Activated CD4-positive, alpha-beta T cell treated with anti-CD3 and anti-CD28 coated beads, Interleukin-10, Interleukin-2, amounts not matched to agents 100 ng/mL and 50 ng/mL, durations not matched to agents 16 hours and 8 hours (primary cell): ENCODE data around the gene MAGI1.
"Not testable (repeated sequence)": the region's sequence is repeated elsewhere in the genome, so short reads cannot be mapped to it uniquely, and the experiment has no call there.

Source experiments
- DNase-seq: peaks from one replicate; pipeline ENCODE4 v3.0.0-alpha.2; 2020

Gene MAGI1

DNA sequence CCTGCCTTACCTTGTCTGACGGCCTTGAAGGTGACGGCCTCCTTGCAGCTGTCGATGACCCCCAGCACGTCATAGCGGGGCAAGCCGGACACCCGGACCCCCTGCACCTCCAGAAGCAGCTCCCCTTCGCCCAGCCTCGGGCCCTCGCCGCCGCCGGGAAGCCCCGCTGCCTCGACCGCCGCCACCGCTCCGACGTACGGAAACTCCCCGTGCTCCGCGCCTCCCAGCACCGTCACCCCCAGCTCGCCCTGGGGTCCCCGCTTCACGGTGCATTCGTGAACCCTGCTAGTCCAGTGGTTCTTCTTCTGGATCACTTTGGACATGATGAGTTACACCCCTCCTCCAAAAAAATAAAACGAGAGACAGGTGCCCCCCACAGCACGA, 740 bp downstream of the MAGI1 start:
- DNase-seq = no peak

DNA sequence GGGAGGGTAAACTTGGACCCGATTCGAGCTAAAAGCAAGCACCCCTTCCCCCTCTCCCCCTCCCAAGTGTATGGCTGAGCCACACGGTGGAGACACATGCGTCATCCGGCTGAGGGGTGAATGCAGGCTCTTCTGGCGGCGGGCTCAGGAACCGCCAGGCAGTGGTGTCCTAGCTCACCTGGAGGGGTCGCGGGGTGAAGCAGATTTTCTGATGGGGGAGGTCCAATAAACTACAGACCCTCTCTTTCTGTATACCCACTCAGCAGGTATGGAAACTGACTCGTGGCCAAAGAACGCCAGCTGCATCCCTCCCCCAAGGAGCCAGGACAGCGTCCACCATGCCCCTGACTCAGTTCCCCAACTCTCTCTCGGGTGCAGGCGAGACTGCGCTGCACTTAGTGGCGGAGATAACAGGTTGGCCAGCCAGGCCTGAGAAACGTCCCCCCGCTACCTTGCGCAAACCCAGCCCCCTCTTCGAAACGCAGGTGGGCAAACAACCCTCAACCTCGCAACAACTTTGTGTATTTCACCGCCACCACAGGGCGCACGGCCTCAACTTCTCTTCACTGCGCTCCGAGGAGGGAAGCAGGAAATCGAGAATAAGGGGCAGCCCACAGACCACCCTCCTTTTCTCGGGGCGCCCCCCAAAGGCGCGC, 1.3 kb downstream of the MAGI1 start:
- DNase-seq = peak; percentile 6

DNA sequence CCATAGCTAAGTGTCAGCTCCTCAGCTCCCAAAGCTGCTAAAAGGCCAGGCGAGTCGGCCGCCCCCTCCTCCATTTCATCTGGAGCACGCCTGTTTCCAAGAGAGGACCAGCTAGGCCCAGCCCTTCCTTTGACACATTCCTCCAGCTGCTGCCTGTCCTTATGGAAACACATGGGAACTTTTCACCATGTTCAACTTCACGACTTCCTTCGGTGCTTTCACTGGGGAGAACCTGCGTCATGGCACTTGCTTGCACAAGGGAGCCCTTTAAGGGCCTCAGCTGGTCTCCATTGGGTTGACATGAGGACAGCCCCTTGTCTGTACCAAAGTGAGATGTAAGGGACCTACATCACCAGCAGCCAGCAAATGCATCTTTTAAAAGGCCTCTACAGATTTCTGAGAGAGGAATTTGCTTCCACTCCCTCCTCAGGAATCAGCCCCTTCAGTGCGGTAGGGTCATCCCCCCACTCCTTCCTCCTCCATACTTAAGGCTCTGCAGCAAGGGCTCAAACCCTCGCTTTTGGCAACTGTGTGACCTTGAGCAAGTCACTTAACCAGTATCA, 2.1 kb downstream of the MAGI1 start:
- no peak for DNase-seq

DNA sequence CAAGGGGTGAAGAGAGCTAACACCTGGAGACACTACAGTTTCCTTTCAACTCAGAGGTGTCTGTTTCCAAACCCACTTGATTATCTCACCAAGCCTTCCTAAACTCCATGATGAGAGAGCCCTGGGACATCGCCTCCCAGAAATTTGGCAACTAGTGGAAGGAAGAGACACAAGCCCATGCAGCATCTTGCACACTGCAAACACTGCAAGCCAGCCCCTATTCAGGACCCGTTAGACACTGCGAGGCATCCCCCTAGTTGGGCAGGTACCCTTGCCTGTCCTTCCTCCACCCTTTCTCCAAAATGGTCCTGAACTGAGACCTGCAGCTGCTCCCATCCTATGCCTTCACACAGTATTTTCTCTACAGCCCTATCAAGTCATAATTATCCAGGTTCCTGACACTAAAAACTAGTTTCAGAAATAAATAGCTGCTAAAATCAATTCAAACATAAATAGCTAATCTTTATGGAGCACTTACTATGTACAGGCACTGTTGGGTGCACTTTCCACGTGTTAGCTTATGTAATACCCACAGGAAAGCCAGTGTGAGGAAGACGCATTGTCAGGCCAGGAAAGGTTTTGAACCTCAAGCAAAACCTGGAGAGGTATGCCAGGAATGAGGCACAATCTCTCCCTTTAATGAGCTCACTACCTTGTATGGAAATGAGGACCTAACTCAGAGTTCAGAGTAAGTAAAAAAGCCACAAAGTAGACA, 2.8 kb downstream of the MAGI1 start:
- no peak for DNase-seq

DNA sequence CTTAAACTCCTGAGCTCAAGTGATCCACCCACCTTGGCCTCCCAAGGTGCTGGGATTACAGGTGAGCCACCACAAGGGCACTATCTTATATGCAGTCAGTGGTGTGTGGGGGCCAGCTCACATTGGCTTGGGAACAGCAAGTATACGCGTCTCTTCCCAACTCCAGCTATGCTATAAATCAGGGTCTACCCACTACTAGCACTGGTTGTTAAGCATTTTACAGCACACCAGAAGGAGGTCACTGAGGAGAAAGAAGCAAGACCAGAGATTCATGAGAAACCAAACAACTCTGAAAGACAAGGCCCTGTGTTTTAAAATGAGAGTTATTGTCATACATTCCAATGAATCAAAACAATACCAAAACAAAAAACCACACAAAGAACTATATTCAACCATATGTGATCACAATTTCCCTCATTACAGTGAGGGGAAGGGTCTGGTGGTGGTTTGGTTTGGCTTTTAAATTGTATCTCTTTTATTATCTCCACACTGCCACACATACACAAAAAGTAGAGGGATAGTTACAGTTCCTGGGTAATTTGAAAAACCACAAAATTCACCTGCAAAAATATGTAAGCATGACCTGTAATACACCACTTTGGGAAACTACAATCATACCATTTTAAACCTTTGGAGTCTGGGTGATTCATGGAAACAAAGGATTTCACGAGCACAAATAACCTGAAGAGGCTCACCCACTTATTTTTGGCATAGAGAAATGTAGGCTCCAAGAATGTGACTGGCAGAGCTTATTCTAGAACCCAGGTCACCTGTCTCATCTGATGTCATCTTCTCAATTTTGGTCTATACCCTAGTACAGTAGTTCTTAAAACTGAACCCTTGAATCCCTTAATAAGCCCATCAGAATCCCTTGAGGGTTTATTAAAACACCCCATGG, 5.2 kb downstream of the MAGI1 start:
- peak; percentile 56 for DNase-seq

DNA sequence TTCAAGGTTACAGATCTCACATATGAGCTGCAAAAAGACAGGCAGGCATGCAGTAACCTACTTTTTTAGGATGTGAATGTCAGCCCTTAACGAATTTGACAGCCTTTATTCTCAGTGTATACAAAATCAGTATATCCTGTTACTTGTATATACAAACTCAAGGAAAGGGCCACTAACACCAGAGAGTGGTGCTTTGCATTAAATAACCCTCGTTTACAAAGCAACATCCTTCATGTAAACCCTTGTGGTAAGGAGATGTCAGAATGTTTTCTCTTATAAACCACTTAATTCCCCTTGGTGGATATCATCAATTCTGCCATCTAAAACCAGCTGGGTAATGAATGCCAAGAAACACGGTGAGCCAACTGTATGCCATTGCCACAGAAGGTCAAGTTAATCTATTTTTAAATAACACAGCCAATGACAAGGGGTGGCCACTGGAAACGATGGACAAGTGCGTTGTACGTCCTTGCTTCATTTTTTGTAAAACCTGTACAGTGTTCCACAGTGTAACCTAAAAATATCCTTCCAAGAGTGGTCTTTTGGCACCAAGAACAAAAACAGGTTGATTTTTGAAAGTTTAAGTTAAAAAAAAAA, 7.5 kb downstream of the MAGI1 start:
- DNase-seq = no peak

DNA sequence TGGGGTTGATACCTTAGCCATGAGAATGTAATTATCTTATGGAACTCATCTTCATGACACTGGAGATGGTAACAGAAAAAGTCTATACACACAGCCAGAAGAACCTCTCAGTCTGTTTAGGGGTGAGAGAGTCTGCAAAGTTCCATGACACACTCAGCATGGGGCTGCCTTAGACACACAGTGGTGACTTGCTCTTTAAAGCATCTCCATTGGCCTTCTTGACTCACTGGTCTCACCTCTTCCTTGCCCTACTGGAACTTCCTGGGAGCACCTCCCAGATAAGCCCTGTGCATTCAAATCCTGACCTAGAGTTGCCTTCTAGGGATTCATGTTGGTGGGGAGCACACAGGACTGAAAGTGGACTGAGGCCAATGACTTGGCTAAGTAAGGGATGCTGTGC, 9.3 kb downstream of the MAGI1 start:
- DNase-seq = no peak

DNA sequence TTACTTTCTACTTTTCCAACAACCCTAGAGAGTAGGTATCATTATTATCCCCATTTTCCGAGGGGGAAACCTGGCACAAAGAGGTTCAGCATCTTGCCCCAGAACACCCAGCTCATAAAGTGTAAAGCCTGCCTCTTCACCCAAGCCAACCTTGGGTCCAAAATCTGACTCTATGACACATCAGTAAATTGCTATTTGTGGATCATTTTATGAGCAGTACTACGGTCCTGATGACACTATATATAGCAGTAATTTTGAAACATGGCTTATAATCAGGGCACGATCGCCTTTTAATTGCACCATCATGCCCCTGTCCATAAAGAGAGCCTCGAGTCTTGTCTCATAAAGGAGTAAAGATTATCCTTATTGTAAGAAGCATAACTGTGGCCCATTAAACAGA, 9.7 kb downstream of the MAGI1 start:
- no peak for DNase-seq

DNA sequence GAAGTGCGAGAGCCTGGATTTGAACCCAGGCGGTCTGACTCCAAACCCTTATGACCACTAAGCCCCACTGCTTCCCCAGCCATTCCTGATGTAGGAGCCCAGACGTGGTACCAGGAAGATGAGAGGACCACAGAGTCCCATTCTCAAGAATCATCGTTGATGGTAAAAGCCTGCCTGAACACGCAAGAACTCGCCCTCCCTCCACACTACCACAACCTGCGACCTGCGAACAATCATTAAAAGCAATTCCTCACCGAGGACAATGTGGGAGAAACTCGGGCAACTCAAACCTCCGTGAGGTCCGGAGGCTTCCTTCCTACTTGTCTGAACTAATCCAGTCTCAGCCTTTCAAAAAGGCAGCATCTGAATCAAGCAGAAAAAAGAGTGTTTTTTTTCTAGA, 10.3 kb downstream of the MAGI1 start:
- DNase-seq = no peak

DNA sequence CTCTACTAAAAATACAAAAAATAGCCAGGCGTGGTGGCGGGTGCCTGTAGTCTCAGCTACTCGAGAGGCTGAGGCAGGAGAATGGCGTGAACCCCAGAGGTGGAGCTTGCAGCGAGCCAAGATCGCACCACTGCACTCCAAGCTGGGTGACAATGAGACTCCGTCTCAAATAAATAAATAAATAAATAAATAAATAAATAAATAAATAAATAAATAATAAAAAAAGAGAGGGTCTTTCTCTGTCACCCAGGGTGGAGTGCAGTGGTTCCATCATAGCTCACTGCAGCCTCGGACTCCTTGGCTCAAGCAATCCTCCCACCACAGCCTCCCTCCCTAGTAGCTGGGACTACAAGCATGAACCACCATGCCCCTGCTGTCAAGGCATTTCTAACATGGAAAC, 11.6 kb downstream of the MAGI1 start:
- not testable (repeated sequence) for DNase-seq

DNA sequence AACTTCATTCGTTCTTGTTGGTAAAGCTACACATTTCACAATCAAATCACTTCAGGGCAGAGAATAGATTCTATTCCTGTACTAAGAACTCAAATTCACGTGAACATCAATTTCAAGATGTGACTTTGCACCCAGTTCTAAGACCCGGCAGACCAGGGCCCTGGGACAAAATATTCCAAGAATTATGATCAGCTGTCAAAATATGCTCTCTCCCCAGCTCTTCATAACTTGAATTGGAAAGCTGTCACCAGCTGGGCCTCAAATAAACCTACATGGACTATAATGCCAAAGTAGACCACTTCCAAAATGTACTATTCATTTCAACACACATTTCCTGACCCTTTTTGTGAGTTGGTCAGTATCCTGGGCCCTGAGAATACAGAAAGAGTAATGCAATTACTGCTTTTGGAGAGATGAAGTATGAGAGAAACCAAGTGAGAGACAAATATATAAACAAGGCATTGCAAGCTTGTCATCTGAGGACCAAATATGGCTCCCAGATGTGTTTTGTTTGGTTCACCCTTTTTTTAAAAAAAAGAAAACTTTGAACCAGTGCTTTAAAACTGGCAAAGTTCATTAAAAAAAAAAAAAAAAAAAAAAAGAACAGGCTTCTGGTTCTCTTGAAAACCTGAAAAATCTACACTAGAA, 14.9 kb downstream of the MAGI1 start:
- DNase-seq = no peak

DNA sequence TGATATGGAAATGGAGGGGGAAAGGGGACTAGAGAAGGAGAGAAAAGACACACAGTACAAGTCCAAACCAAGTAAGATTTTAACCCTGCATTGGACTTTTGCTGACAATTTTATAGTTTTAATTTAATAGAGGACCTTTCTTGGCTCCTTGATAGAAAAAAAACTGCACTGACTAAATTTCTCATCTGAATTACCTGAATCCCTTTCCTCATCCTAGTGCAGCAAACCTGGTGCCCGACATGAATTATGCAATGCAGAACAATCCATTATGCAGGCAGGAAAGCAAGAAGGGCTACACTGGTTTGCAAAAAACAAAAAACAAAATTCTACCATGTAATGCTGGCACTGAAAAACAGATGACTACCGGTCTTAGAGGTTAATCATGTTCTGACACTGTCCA, 15.5 kb downstream of the MAGI1 start:
- no peak for DNase-seq

DNA sequence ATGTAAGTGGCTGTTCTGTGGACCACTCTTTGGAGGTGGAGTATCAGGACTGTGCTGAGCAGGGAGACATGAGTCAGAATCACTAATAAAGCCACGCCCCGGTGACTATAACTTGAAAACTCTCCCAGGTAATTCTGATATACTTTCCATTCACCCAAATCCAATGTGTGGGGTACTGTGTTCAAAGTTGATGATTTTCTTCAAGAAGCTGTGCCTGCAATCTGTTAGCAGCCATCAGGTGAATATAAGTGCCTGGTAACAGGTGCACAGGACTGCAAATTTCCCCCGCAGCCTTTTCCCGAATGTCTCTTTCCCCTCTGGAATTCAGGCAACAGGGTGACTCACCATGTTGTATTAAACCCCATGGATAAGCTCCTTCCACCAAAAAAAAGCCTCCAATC, 17.0 kb downstream of the MAGI1 start:
- no peak for DNase-seq

DNA sequence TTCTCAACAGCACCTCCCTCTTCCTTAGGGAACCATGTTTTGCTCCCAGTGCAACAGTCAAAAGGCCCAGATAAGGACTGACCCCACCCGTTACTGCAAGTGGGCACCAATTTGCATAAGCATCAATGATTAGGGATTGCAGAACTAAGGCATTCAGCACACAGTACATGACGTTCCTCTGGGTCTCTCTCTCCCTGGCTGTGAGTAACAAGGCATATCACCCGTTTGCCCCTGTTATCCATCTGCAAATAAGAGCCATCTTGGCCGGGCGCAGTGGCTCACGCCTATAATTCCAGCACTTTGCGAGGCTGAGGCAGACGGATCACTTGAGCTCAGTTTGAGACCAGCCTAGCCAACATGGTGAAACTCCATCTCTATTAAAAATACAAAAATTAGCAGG, 18.8 kb downstream of the MAGI1 start:
- no peak for DNase-seq

DNA sequence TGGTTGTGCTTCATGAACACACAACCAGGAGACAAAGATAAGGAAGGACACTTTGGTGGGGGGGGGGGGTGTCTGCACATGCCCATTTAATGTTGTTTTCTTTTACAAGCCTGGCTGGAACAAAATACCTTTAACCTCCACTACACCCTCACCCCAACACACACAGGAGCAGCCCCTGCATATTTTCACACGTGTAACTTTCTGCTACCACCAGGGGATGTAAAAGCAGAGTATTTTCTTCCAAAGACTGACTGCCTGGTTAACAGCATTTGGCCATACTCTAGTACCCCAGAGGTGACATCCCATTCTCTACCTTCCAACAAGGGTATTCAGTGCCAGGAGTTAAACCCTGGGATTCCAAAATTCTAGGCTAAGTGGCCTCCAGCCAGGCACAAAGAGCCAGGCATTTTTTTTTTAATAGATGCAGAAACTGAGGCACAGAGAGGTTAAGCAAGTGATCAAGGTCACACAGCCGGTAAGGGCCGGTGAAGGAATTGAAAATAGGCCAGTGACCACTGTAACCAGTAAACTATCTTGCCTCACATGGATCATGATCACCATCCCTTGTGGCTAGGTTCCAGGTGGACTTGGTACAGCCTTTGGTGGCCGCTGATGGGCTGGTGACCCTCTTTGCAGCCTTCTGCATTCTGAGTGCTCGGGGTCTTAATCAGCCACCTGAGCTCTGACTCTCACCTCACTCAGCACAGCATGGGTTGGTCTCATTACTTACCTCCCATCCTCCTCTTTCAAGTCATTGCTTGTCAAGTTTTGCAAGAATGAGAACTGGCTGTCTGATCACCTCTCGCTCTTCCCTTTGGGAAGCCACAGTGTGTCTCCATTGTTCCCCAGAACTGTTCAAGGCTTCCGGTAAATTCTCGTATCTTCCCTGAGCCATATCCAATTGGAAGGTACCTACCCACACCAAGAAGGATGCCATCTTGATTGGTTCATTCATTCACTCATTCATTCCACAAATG, 20.4 kb downstream of the MAGI1 start:
- no peak for DNase-seq

DNA sequence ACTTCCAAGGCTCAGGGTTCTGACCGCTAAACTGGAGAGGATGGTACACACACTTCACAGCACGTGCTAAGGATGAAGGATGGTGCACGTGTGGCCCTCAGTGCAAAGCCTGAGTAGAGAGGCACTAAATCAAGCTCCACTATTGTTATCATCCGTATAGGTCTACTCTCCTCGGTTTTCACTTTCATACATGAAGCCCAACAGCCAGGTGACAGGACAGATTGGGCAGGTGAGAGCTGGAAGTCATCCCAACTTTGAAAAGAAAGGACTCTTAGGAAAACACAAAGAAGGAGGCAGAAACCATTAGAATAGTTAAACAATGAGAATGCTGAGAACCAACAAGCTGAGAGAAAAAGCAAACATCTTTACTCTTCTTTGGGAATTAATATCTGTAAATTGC, 21.1 kb downstream of the MAGI1 start:
- DNase-seq = no peak

DNA sequence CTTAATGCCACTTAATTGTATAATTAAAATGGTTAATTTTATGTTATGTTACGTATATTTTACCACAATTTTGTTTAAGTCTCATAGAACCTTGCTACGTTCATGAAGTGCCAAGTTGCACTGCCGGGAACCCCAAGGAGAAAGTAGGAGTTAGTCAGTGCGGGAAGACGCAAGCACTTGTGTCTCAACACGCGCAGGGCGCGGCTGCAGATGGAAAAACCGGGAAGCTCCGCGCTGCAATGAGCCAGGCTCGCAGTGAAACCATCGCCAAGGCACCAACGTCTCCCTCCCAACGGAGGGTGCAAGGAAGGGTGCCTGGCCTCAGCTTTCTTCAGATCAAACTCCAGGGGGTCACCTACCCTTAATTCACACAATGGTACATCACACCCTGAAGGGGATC, 21.6 kb downstream of the MAGI1 start:
- no peak for DNase-seq

DNA sequence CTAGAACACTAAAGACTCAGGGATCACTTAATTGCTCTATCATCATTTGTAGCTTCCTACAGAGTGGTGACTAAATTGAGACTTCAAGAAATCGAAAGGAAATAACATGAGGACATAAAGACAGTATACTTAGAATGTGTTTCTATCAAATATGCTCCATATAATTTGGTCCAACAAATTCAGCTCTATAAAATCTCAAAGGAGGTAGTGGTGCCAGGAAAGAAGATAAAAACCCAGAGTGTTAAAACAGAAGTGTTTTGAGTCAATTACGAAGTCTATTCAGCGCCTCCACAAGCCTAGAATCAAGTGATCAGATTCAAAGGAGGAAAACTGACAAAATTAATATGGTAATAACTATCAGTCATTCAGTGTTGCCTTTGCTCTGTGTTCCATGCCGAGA, 22.9 kb downstream of the MAGI1 start:
- DNase-seq = no peak

DNA sequence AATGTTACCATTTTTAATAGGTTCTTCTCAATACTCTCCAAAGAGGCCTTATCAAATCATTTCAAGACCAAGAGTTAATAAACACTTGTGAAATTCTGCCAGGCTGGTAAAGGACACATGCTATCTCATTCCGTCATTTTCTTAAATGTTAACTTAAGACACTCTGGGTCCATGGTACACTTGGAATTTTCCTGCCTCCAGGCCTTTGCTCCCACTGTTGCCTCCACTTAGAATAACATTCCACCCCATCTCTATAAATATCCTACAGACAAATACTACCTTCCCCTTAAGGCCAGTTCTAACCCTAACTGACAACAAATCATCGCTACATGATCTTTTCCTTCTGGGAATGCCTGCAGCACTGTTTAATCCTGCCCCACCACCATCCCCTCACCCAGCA, 24.1 kb downstream of the MAGI1 start:
- DNase-seq = no peak

DNA sequence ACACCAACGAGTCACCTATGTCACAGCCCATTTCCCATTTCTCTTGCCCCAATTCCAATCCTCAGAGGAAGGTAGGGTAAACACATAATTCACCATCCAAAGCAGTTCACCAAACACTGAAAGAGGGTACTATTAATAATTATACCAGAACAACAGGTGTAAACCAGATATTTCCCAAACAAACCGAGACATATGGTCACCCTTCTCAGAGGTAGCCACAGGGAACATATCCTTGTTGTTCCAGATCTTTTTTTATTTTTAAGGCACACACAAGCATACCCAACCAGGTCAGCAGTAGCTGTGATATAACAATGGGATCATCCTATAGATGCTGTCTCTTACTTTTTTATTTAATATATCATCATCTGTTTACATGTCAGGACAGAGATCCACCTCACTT, 24.7 kb downstream of the MAGI1 start:
- DNase-seq = no peak

DNA sequence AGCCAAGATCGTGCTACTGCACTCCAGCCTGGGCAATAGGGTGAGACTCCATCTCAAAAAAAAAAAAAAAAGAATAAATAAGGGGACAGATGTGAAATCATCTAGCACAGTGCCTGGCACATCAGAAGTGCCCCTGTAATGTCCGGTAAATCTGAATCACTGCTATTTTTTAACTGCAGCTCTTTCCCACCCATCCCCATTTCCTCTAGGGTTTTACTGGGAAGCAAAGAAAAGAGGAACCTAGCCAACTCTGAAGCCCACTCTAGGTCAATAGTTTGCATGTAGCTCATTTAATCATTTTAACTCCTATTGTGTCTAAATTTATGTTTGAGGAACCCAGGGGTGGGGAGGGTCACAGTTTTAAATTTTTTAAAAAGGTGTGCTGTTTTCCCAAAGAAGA, 26.0 kb downstream of the MAGI1 start:
- DNase-seq = no peak
